Renal cortical epithelial cell (primary cell): ENCODE measurements around the gene HOXB4. TPM values are rescaled to one million over a fixed set of nuclear protein-coding genes. Genes with fewer than 3 reads are reported as not detected.

Experiments used
- DNase-seq: peaks from one replicate; pipeline ENCODE4 v3.0.0-alpha.2; 2011; ENCODE audit warnings: low read depth
- total RNA-seq: library from RNA; depleted of rRNA; stranded (reverse); fragments of >200 nt; gene quantifications from 2 replicates; pipeline ENCODE4 v1.2.3, GENCODE V29; 2014

The HOXB4 gene
- total RNA-seq, 1 donor from 2014 or later = 8.7 TPM

GRCh38 chr17:48571826-48572417 is 6.2 kb downstream of the HOXB4 start:
- no peak for DNase-seq

- DNase-seq = no peak
Measured at GRCh38 chr17:48571024-48571818, 6.9 kb downstream of the HOXB4 start.

DNA sequence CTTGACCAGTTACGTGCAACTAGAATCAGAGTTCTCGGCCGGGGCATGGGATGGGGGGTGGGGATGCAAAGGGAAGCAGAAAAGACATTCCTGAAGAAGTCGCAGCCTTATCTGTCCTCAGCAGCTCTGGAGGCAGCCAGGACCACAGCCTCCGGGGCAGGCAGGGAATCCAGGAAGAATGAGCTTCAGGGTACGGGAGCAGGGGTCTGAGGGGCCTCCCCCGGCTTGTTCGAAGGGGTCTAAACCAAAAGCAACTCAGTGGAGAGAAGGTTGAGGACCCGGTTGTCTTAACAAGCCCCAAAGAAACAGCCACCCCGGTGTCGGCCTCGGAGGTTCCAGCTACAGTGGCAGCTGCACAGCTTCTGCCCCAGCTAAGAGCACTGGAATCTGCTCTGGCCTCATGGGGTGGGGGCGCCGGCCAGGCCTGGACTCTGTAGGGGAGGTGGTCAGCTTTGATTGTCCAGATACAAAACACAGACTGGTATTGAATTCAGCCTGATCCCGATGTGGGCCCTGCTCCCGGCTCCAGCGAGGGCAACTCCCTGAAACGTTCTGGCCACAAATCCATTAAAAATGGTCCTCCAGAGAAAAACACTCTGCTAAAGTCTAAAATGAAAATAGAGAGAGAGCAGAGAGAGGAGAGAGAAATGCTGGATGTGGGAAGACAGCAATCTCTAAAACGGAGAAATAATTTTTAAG is 7.7 kb downstream of the HOXB4 start:
- no peak for DNase-seq

DNA sequence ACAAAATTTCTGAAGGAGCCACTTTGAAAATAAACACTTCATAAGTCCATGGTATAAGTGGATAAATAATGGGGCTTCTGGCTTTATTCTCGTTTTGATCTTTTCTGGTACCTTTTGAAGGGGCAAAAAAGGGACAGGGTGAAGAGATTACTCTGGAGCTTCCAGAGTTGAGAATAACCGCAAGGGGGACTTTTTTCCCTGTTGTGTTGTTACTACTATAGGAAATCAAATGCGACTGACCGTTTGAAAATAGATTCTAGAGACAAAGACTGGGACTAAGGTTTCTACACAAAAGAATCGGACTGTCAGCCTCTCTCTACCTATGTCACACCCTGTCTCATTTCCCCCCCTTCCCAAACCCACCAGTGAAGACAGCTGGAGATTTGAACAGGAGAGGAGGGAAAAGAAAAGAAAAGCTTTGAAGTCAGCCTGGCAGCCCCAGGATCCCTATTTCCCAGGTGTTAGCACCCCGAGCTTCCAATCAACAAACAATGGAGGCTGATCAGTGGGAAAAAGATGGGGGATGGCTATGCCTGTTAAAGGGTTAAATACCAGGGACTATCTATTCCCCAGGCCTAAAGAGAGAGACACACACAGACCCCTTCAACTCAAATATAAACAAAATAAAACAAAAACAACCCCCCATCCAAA is 8.4 kb downstream of the HOXB4 start:
- no peak for DNase-seq

DNA sequence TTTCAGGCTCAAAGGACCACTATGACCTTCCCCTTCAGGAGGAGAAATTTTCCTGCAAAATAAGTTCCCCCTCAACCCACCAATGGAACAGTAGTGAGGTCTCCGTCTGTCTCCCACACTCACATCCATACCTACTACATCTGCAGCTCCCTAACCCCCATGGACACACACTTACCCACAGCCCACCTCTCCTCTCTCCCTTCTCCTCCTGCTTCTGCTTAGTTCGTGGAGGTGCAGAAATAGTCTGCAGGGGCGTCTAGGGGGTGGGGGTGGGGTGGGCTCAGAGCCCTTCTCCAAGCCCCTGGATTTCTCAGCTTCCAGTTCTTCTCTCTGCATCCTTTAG is 8.9 kb downstream of the HOXB4 start:
- DNase-seq = no peak

- no peak for DNase-seq
Measured at GRCh38 chr17:48568499-48569239, 9.5 kb downstream of the HOXB4 start.

DNA sequence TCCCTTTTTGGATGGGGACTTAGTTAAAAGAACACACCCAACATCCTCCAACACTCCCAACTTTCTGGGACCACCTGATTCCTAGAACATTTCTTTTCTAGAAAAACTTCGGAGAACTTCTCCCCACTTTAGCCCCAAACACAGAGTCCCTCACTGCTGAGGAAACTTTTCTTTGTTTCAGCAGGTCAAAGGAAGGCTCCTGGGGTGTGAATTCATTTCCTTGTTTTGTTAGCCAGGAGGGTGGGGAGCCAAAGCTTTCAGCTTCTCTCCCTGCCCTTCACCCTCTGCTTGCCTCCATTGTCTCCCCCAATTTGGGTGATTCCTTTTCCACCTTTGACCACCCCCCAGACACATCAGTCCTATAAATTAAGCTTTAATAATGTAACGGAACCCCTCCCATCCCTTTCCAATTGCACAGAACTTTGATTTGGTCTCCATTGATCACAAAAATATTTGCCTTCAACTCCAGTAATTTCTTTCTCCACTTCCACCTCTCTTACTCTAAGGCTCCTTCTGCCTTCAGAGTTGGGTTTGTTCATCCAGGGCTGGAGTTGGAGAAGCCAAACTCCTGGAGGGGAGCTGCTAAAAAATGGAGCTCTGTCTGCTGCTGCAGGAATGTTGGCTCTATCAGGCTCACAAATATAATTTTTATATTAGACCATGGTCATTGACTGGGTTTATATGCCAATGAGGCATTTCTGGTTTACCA is 10.3 kb downstream of the HOXB4 start:
- DNase-seq = no peak

DNA sequence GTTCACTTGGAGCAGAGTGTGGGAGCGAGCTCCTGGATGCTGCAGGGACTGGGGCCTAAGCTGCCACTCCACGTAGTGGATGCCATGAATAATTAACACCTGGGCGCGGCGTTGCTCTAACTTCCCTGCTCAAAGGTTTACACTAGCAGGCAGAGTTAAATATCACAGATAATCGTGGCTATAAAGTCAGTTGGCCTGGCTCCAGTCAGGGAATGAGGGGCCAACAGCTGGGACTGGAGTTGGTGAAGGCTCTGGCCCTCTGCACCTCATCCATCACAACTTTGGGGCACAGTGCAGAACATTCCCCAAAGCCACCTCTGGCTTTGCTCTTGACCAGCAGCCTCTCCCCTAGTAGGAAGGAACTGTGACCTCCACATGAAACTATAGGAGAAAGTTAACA is 10.9 kb downstream of the HOXB4 start:
- DNase-seq = no peak

DNA sequence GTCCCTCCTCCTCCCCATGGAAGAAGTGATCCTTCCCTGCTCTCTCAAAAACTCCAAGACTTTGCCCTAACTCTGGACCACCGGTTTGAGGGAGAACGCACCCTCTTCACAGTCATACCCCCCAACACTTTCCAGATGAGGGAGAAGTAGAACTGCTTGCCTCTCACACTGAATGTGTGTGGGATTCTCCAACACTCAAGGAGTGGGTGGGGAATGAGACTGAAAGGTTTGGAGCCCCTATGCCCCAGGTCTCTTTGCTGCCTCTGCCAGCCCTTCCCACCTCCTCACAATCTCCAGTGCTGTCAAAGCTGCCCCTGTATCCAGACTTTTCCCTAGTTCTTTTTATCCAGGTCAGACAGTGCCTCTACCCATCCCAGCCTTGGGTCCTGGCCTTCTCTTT is 11.4 kb downstream of the HOXB4 start:
- DNase-seq = no peak

DNA sequence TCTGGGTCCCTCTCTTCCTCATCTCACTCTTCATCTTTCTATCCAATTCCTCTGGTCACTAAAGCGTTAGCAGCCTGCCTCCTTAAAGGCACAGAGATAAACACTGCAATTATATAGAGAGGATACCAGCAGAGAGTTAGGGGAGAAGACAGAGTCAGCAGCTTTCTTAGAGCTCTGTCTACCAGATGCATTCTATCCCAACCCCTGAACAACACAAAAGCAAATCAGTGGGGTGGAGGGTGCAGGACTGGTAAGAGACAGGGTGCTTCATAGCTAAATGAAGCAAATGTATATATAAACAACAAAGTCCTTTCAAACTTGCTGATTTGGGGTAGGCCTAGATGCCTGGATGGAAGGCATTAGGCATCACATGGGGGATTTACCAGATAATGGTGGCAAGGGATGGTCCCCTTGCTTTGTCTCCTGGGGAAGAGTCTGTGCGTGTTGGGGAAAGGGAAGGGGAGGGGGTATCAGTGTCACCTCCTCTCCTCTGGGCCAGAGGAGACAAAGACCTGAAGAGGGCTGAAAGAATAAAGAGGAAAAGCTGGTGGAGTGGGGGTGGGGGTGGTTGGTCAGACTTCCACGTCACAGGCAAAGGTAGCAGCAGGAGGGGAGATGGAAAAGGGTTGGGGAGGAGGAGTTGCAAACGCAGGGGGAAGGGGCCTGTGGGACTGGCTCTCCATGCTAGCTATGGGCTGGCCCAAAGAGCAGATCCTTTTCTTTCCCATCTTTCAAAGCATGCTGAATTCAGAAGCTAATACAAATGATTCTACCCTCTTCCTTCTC is 12.0 kb downstream of the HOXB4 start:
- DNase-seq = no peak

DNA sequence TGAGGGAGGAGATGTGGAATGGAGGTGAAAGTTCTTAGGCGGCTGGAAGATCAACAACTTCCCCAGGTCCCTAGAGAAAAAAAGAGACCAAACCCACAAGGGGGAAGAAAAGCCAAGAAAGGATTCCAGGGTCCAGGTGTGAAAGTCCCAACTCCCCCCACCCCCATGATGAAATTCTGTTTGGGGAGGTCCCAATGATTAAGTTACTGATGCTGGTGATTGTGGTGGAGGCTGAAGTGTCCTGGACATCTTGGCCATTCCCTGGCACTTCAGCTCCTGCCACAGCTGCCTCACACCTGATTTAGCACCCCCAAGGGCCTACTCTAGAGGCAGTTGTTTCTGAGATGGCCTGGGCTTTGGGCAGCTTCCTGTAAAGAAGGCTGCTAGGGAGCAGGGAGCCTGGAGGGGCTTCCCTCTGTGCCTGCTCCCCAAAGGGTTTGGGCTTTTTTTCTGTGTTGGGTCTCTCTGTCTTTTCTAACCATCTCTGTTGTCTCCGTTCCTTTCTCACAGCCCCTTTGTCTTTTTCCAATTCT is 13.1 kb downstream of the HOXB4 start:
- DNase-seq = no peak

- DNase-seq = no peak
Measured at GRCh38 chr17:48564188-48565021, 13.7 kb downstream of the HOXB4 start.

DNA sequence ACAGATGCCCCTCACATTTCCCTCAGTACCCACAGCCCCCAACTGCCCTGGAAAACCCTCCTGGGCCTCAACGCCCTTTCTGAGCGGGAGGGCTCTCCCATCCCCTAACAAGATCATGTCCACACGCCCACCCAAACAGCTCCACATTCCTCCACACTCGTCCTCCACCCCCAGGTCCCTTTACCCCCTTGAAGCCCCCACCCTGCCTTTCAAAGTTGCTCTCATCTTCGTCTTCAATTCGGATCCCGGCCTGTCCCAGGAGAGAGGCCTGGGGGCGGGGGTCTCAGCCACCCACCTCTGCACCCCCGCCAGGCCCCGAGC is 14.3 kb downstream of the HOXB4 start:
- no peak for DNase-seq

DNA sequence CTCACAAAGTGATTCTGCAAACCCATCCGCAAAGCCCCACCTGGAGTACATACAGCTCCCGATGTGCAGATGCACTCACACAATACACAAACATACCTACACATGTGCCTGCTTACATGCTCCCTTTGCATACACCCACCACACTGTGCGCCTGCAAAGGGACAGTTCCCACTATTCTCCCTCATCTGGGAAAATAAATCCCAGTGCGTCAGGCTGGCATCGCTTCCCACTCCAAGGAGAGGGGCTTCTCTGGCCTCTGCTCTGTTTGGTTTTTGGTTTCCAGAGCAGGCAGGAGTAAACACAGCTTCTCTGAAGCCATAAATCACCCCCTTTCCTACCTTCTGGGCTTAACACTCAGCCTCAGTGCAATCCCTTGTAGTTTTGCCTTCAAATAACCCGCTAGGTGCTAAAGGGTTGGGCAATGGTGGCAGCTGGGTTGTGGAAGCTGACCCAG is 14.7 kb downstream of the HOXB4 start:
- DNase-seq = no peak

- DNase-seq = no peak
Measured at GRCh38 chr17:48562934-48563333, 15.2 kb downstream of the HOXB4 start.

GRCh38 chr17:48561884-48562810 is 16.0 kb downstream of the HOXB4 start:
- DNase-seq = peak; percentile 89

DNA sequence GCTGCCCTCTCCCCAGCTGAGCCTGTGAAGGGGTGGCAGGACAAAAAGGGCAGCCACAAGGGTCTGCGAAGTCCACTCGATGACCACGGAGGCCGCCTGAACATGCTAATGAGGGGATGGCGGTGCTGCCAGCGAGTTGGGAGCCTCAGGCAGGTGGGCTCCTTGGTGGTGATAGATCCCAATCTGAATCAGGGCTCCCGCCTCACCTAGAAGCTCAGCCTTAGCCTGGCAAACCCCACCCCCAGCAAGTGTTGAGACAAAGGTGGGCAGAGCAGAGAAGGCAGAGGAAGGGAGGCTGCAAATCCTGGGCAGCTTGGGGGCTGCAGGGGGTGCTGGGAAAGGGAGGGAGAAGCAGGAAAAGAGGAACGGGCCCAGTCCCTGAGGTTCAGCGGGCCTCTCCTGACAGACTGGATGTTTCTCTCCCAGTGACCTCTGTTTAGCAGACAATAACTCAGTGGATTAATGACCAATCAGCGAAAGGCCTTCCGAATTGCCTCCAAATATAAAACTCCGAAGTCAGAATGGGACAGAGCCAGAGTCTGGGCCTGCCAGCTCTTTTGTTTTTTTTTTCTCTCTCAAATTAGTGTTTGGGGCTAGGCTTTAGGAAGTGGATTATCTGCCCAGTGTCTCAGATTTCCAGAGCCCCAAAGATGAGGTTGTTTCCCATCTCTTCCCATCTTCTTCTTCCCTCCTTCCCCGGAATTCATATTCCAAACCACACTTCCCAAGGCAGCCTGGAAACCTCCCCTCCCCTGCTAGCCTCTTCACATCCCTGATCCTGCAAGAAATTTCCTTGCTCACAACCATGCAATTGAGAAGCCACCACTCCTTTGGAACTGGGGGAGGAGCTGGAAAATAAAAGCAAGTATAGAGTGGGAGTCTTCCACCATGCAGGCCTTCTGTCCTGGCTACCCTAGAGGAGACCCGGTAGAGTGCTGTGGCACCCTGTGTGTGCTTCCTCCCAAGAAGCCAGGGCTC is 18.0 kb downstream of the HOXB4 start:
- DNase-seq = no peak
